Ishikawa (cell line): Measurements from ENCODE around the gene ATF3.

Source experiments
- CEBPB ChIP-seq: IDR thresholded peaks from 2 replicates; pipeline ENCODE4 v1.6.1; 2012
- CREB1 ChIP-seq: IDR thresholded peaks from 2 replicates; pipeline ENCODE4 v1.6.1; 2012; ENCODE audit warnings: low read depth
- EGR1 ChIP-seq: IDR thresholded peaks from 2 replicates; pipeline ENCODE4 v1.6.1; 2012
- EP300 ChIP-seq: IDR thresholded peaks from 2 replicates; pipeline ENCODE4 v1.6.1; 2012; ENCODE audit warnings: borderline replicate concordance
- FOXM1 ChIP-seq: IDR thresholded peaks from 2 replicates; pipeline ENCODE4 v1.6.1; 2012; ENCODE audit warnings: low read depth, borderline replicate concordance
- NFIC ChIP-seq: IDR thresholded peaks from 2 replicates; pipeline ENCODE4 v1.6.1; 2012
- RAD21 ChIP-seq: IDR thresholded peaks from 2 replicates; pipeline ENCODE4 v1.6.1; 2012; ENCODE audit warnings: low read depth
- TAF1 ChIP-seq: IDR thresholded peaks from 2 replicates; pipeline ENCODE4 v1.6.1; 2012; ENCODE audit warnings: low read depth, mild to moderate bottlenecking
- TCF12 ChIP-seq: IDR thresholded peaks from 2 replicates; pipeline ENCODE4 v1.6.1; 2012; ENCODE audit warnings: low read depth
- TEAD4 ChIP-seq: IDR thresholded peaks from 2 replicates; pipeline ENCODE4 v1.6.1; 2012
- YY1 ChIP-seq: IDR thresholded peaks from 2 replicates; pipeline ENCODE4 v1.6.1; 2012; ENCODE audit warnings: low read depth
- ZBTB7A ChIP-seq: IDR thresholded peaks from 2 replicates; pipeline ENCODE4 v1.6.1; 2012; ENCODE audit warnings: low read depth
- TF ChIP-seq, protein P1 (sequence below): IDR thresholded peaks from 2 replicates; pipeline ENCODE4 v1.6.1; 2012
- TF ChIP-seq, protein P2 (sequence below): IDR thresholded peaks from 2 replicates; pipeline ENCODE4 v1.6.1; 2012; ENCODE audit warnings: low read depth, mild to moderate bottlenecking
- TF ChIP-seq, protein P3 (sequence below): IDR thresholded peaks from 2 replicates; pipeline ENCODE4 v1.6.1; 2012

ATF3 gene

DNA sequence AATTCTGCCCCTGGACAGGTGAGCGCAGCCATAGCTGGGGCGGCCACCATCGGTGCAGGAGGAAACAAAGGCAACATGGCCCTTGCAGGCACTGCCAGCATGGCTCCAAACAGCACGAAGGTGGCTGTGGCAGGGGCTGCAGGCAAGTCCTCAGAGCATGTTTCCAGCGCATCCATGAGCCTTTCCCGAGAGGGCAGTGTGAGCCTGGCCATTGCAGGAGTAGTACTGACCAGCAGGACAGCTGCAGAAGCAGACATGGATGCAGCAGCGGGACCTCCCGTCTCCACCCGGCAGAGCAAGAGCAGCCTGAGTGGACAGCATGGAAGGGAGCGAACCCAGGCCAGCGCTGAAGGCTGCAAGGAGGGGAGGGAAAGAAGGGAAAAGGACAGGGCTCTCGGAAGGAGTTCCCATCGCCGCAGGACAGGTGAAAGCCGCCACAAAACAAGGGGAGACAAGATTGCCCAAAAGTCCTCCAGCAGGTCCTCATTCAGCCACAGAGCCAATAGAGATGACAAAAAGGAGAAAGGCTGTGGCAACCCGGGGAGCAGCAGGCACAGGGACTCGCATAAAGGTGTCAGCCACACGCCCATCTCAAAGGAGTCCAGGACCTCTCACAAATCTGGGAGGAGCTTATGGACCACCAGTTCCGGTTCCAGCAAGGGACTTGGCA lies 17.4 kb downstream of the ATF3 start:
- no peak for TF ChIP-seq CREB1
- no peak for TF ChIP-seq TCF12
- no peak for TF ChIP-seq EP300
- TF ChIP-seq YY1 = no peak
- TF ChIP-seq FOXM1 = no peak
- TF ChIP-seq, protein P1, sequence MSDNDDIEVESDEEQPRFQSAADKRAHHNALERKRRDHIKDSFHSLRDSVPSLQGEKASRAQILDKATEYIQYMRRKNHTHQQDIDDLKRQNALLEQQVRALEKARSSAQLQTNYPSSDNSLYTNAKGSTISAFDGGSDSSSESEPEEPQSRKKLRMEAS = no peak
- TF ChIP-seq NFIC = no peak
- TF ChIP-seq, protein P2, sequence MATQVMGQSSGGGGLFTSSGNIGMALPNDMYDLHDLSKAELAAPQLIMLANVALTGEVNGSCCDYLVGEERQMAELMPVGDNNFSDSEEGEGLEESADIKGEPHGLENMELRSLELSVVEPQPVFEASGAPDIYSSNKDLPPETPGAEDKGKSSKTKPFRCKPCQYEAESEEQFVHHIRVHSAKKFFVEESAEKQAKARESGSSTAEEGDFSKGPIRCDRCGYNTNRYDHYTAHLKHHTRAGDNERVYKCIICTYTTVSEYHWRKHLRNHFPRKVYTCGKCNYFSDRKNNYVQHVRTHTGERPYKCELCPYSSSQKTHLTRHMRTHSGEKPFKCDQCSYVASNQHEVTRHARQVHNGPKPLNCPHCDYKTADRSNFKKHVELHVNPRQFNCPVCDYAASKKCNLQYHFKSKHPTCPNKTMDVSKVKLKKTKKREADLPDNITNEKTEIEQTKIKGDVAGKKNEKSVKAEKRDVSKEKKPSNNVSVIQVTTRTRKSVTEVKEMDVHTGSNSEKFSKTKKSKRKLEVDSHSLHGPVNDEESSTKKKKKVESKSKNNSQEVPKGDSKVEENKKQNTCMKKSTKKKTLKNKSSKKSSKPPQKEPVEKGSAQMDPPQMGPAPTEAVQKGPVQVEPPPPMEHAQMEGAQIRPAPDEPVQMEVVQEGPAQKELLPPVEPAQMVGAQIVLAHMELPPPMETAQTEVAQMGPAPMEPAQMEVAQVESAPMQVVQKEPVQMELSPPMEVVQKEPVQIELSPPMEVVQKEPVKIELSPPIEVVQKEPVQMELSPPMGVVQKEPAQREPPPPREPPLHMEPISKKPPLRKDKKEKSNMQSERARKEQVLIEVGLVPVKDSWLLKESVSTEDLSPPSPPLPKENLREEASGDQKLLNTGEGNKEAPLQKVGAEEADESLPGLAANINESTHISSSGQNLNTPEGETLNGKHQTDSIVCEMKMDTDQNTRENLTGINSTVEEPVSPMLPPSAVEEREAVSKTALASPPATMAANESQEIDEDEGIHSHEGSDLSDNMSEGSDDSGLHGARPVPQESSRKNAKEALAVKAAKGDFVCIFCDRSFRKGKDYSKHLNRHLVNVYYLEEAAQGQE = no peak
- TF ChIP-seq ZBTB7A = no peak
- TF ChIP-seq TAF1 = no peak

DNA sequence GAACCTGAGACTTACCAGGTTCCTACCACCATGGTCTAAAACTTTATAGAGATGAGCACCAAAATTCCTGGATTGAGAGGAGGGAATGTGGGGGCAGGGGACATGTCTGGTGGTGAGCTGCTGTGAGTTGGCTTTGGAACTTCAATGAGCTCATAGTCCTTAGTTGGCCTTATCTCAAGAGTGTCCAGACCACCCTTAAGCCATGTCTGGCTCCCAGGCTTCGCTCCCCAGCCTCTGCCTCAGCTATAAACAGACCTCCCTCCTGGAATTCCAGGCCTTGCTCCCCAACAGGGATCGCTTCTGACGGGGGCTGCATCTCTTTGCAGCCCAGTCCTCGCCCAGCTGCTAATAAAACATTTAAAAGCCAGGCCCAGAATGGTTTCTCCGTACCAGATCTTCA lies 19.5 kb downstream of the ATF3 start:
- no peak for TF ChIP-seq EGR1
- no peak for TF ChIP-seq NFIC

DNA sequence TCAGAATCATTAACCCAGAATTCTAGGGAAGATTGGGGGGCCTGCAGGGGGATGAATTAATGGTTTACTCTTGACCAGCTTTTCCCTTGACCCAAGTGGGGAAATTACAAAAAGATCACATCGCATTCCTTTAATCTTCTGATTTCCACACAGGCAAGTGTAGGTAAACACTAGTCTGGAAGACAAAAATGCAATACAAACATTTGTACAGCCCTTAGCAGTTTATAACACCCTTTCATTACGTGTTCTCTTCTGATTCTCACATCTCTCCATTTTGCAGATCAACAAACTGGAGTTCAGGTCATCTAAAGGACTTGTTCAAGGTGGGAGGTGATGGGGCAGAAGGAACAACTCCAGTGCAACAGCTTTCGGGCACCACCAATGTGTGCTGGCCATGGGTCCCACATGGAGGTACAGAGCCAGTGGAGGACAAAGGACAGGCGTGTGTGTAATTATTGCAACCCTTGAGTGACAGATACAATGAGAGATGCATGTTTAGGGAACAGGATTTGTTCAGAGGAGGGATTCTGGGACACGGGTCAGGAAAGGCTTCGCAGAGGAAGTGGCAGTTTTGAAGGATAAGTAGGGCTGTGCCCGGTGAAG lies 20.4 kb downstream of the ATF3 start:
- TF ChIP-seq, protein P3, sequence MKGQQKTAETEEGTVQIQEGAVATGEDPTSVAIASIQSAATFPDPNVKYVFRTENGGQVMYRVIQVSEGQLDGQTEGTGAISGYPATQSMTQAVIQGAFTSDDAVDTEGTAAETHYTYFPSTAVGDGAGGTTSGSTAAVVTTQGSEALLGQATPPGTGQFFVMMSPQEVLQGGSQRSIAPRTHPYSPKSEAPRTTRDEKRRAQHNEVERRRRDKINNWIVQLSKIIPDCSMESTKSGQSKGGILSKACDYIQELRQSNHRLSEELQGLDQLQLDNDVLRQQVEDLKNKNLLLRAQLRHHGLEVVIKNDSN = no peak
- TF ChIP-seq, protein P2 = no peak
- TF ChIP-seq RAD21 (no peak), EGR1 (no peak), TAF1 (no peak), TCF12 (no peak), YY1 (no peak), ZBTB7A (no peak), CEBPB (no peak), NFIC (no peak), FOXM1 (no peak), EP300 (no peak)

DNA sequence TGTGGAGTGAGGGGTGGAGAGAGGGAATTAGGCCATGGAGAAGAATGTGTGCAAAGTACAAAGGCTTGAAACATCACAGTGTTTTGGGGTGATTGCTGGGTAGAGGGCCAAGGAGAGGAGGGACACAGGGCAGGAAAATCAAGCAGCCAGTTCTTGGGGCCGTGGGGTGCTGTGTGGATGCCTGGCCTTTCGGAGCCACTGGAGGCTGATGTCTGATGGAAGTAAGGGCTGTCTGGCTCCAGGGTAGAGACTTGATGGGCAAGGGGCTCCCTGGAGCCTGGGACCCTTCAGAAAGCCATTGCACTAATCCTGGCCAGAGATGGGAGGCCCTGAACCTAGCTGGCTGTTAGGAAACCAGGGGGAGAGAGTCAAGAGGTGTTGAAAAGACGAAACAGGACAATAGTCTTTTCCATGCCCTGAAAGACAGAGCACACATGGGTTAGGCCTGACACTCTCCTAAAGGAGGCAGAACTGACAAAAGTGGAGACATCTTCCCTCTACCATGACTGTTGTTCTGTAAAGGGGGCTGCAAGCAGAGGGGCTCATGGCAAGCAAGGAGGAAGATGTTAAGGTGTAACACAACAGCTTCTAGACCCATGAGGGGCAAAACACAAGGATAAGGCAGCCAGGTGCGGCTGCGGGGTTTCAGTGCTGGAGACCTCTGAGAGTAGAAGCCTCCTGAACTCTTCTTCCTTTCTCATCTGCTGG lies 21.0 kb downstream of the ATF3 start:
- TF ChIP-seq, protein P1 = no peak
- TF ChIP-seq TCF12 (no peak), EGR1 (no peak), YY1 (no peak), CEBPB (no peak), FOXM1 (no peak), CREB1 (no peak), ZBTB7A (no peak), TAF1 (no peak), RAD21 (no peak), EP300 (no peak), NFIC (no peak), TEAD4 (no peak)
- TF ChIP-seq, protein P3 = no peak
- TF ChIP-seq, protein P2 = no peak
